Measurements from ENCODE around the gene PPP6R3.

- TF ChIP-seq REST (IDR thresholded peaks at IDR 0.05; ENCODE audit: insufficient read depth in 1 of 2, low read depth in 2 of 2, low read length in 1 of 2) = no peak
- TF ChIP-seq CTCF (IDR thresholded peaks at IDR 0.05) = no peak
- no peak for TF ChIP-seq POLR2AphosphoS5 (IDR thresholded peaks at IDR 0.05; ENCODE audit: low read depth, low read length)
- no peak for TF ChIP-seq TCF7L2 (IDR thresholded peaks at IDR 0.05; ENCODE audit: low read depth, low read length)
- no peak for TF ChIP-seq SIN3A (IDR thresholded peaks at IDR 0.05; ENCODE audit: borderline replicate concordance, insufficient read depth, low read depth, low read length)
Measured at GRCh38 chr11:68480193-68480592, 19.6 kb downstream of the PPP6R3 start.

Data from Panc1 (cell line).